HEK293 (cell line): ENCODE measurements around the gene MYT1.

Experiments
- CTCF ChIA-PET: fragments of 350-600 bp; formaldehyde crosslinking; extraction: SDS; loops from one replicate; lab custom pipeline; 2021; ENCODE audit warnings: antibody characterized with exemption; lab: Yijun Ruan, JAX
- POLR2A ChIA-PET: fragments of 300-600 bp; formaldehyde crosslinking; extraction: SDS; loops from one replicate; lab custom pipeline; 2020; ENCODE audit warnings: antibody characterized with exemption, inconsistent platforms; lab: Yijun Ruan, JAX
- H3K27ac ChIP-seq: fragments of 200-500 bp; sonication (Bioruptor generic); 2 replicates; pipeline ENCODE4 v1.5.1; 2014; ENCODE audit warnings: low read depth, low read length, control low read depth, inconsistent platforms; ENCODE audit errors: extremely low read depth
- H3K36me3 ChIP-seq, 2 experiments: fragments of 200-500 bp in 1 of 2; sonication (Bioruptor generic) in 1 of 2; 1 replicate in 1 of 2; 2 replicates in 1 of 2; pipeline ENCODE4 v1.5.1; 2014 to 2017; ENCODE audit warnings: inconsistent platforms in 2 of 2, low read length in 2 of 2; ENCODE audit not compliant: control insufficient read depth in 2 of 2, insufficient read depth in 1 of 2
- H3K4me1 ChIP-seq: fragments of 200-500 bp; sonication (Bioruptor generic); 2 replicates; pipeline ENCODE4 v1.5.1; 2014; ENCODE audit warnings: mild to moderate bottlenecking, low read length, inconsistent platforms; ENCODE audit not compliant: control insufficient read depth, insufficient read depth
- H3K4me3 ChIP-seq: 2 replicates; pipeline ENCODE4 v1.5.1; 2011; ENCODE audit warnings: low read depth, mild to moderate bottlenecking, control low read depth, low read length, moderate library complexity
- H3K9me3 ChIP-seq: fragments of 200-500 bp; sonication (Bioruptor generic); 2 replicates; pipeline ENCODE4 v1.5.1; 2014; ENCODE audit warnings: low read depth, low read length, inconsistent platforms; ENCODE audit not compliant: control insufficient read depth, insufficient read depth
- EGR2 ChIP-seq: fragments of 450-650 bp; formaldehyde crosslinking; IDR thresholded peaks from 2 replicates; pipeline ENCODE4 v1.5.1; 2016; ENCODE audit warnings: low read depth, missing biosample characterization, missing genetic modification characterization
- KLF1 ChIP-seq: fragments of 450-650 bp; formaldehyde crosslinking; IDR thresholded peaks from 2 replicates; pipeline ENCODE4 v1.5.1; 2016; ENCODE audit warnings: missing biosample characterization, missing genetic modification characterization
- KLF8 ChIP-seq: fragments of 450-650 bp; formaldehyde crosslinking; IDR thresholded peaks from 2 replicates; pipeline ENCODE4 v1.5.1; 2016; ENCODE audit warnings: missing biosample characterization, missing genetic modification characterization
- OSR2 ChIP-seq: fragments of 450-650 bp; formaldehyde crosslinking; IDR thresholded peaks from 2 replicates; pipeline ENCODE4 v1.5.1; 2016; ENCODE audit warnings: missing biosample characterization, missing genetic modification characterization
- RBAK ChIP-seq: fragments of 450-650 bp; formaldehyde crosslinking; IDR thresholded peaks from 2 replicates; pipeline ENCODE4 v1.5.1; 2016; ENCODE audit warnings: missing biosample characterization, missing genetic modification characterization
- SP3 ChIP-seq: fragments of 450-650 bp; formaldehyde crosslinking; IDR thresholded peaks from 2 replicates; pipeline ENCODE4 v1.5.1; 2016; ENCODE audit warnings: missing biosample characterization, missing genetic modification characterization
- TCF7L2 ChIP-seq: IDR thresholded peaks from 2 replicates; pipeline ENCODE4 v1.6.1; 2011; ENCODE audit warnings: low read depth, mild to moderate bottlenecking, inconsistent platforms, low read length, moderate library complexity, borderline replicate concordance
- ZBTB8A ChIP-seq: fragments of 450-650 bp; formaldehyde crosslinking; IDR thresholded peaks from 2 replicates; pipeline ENCODE4 v1.5.1; 2016; ENCODE audit warnings: missing biosample characterization, missing genetic modification characterization
- ZIC2 ChIP-seq: fragments of 450-650 bp; formaldehyde crosslinking; IDR thresholded peaks from 2 replicates; pipeline ENCODE4 v1.5.1; 2016; ENCODE audit warnings: missing biosample characterization, missing genetic modification characterization
- ZNF155 ChIP-seq: fragments of 450-650 bp; formaldehyde crosslinking; IDR thresholded peaks from 2 replicates; pipeline ENCODE4 v1.5.1; 2016; ENCODE audit warnings: missing biosample characterization, missing genetic modification characterization
- ZNF175 ChIP-seq: fragments of 450-650 bp; formaldehyde crosslinking; IDR thresholded peaks from 2 replicates; pipeline ENCODE4 v1.5.1; 2016; ENCODE audit warnings: missing biosample characterization, missing genetic modification characterization
- ZNF391 ChIP-seq: fragments of 450-650 bp; formaldehyde crosslinking; IDR thresholded peaks from 2 replicates; pipeline ENCODE4 v1.5.1; 2016; ENCODE audit warnings: low read depth, missing biosample characterization, missing genetic modification characterization, borderline replicate concordance
- ZNF423 ChIP-seq: fragments of 450-650 bp; formaldehyde crosslinking; IDR thresholded peaks from 2 replicates; pipeline ENCODE4 v1.5.1; 2016; ENCODE audit warnings: missing biosample characterization, missing genetic modification characterization
- ZNF529 ChIP-seq: fragments of 450-650 bp; formaldehyde crosslinking; IDR thresholded peaks from 2 replicates; pipeline ENCODE4 v1.5.1; 2017; ENCODE audit warnings: missing genetic modification characterization, missing biosample characterization; ENCODE audit not compliant: insufficient replicate concordance
- ZNF621 ChIP-seq: fragments of 450-650 bp; formaldehyde crosslinking; IDR thresholded peaks from 2 replicates; pipeline ENCODE4 v1.5.1; 2017; ENCODE audit warnings: missing biosample characterization, missing genetic modification characterization
- ZNF629 ChIP-seq: fragments of 450-650 bp; formaldehyde crosslinking; IDR thresholded peaks from 2 replicates; pipeline ENCODE4 v1.5.1; 2017; ENCODE audit warnings: missing biosample characterization, missing genetic modification characterization
- ZNF654 ChIP-seq: fragments of 450-650 bp; formaldehyde crosslinking; IDR thresholded peaks from 2 replicates; pipeline ENCODE4 v1.5.1; 2016; ENCODE audit warnings: low read depth, missing biosample characterization, missing genetic modification characterization
- ZNF658 ChIP-seq: fragments of 450-650 bp; formaldehyde crosslinking; IDR thresholded peaks from 2 replicates; pipeline ENCODE4; 2016; ENCODE audit warnings: missing biosample characterization, missing genetic modification characterization
- ZNF747 ChIP-seq: fragments of 450-650 bp; formaldehyde crosslinking; IDR thresholded peaks from 2 replicates; pipeline ENCODE4 v1.5.1; 2016; ENCODE audit warnings: missing biosample characterization, missing genetic modification characterization
- ZNF76 ChIP-seq: fragments of 450-650 bp; formaldehyde crosslinking; IDR thresholded peaks from 2 replicates; pipeline ENCODE4; 2016; ENCODE audit warnings: low read depth, missing biosample characterization, missing genetic modification characterization, borderline replicate concordance
- ZNF792 ChIP-seq: fragments of 450-650 bp; formaldehyde crosslinking; IDR thresholded peaks from 2 replicates; pipeline ENCODE4 v1.5.1; 2016; ENCODE audit warnings: missing biosample characterization, missing genetic modification characterization
- TF ChIP-seq, protein P1 (sequence below): fragments of 450-650 bp; formaldehyde crosslinking; IDR thresholded peaks from 2 replicates; pipeline ENCODE4 v1.5.1; 2016; ENCODE audit warnings: missing biosample characterization, missing genetic modification characterization
- TF ChIP-seq, protein P2 (sequence below): fragments of 450-650 bp; formaldehyde crosslinking; IDR thresholded peaks from 2 replicates; pipeline ENCODE4 v1.5.1; 2017; ENCODE audit warnings: missing biosample characterization, mild to moderate bottlenecking, missing genetic modification characterization, moderate library complexity

MYT1 gene

DNA sequence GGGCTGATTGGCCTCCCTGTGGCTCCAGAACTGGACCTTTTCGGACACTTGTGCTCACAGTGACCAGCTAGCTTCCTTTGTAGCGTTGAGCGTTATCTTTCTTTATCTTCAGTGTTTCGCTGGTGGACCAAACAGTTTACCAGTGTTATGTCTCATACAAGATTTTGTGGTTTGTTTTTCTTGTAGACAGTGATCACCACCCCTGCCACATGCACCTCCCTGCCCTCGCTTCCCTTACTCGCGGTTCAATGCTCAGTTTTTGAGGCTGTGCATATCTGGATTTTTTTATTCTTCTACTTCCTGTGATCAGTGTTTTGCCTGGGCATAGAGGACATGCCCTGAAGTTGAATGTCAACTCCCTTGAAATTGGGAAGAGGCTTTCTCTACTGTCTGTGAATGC lies 16.4 kb downstream of the MYT1 start:
- H3K4me1 ChIP-seq = no peaks in the 10 kb centered on the region
- POLR2A ChIA-PET = no interaction called here
- H3K36me3 ChIP-seq = no peaks in the 10 kb centered on the region
- H3K27ac ChIP-seq = no peak overlapping the region
- H3K4me3 ChIP-seq = no peak overlapping the region
- CTCF ChIA-PET = no interaction called here
- H3K9me3 ChIP-seq = no peaks in the 10 kb centered on the region
- TF ChIP-seq ZNF529 (tag by site-specific recombination) (no peak), EGR2 (tag by site-specific recombination) (no peak), ZIC2 (tag by site-specific recombination) (no peak), RBAK (no peak), ZNF391 (tag by site-specific recombination) (no peak), OSR2 (tag by site-specific recombination) (no peak), KLF8 (no peak), KLF1 (no peak), ZNF629 (tag by site-specific recombination) (no peak), ZNF792 (tag by site-specific recombination) (no peak)
- TF ChIP-seq, protein P1, sequence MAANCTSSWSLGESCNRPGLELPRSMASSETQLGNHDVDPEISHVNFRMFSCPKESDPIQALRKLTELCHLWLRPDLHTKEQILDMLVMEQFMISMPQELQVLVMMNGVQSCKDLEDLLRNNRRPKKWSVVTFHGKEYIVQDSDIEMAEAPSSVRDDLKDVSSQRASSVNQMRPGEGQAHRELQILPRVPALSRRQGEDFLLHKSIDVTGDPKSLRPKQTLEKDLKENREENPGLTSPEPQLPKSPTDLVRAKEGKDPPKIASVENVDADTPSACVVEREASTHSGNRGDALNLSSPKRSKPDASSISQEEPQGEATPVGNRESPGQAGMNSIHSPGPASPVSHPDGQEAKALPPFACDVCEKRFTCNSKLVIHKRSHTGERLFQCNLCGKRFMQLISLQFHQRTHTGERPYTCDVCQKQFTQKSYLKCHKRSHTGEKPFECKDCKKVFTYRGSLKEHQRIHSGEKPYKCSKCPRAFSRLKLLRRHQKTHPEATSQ (tag by site-specific recombination) = no peak
- TF ChIP-seq, protein P2, sequence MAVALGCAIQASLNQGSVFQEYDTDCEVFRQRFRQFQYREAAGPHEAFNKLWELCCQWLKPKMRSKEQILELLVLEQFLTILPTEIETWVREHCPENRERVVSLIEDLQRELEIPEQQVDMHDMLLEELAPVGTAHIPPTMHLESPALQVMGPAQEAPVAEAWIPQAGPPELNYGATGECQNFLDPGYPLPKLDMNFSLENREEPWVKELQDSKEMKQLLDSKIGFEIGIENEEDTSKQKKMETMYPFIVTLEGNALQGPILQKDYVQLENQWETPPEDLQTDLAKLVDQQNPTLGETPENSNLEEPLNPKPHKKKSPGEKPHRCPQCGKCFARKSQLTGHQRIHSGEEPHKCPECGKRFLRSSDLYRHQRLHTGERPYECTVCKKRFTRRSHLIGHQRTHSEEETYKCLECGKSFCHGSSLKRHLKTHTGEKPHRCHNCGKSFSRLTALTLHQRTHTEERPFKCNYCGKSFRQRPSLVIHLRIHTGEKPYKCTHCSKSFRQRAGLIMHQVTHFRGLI (tag by site-specific recombination) = no peak

DNA sequence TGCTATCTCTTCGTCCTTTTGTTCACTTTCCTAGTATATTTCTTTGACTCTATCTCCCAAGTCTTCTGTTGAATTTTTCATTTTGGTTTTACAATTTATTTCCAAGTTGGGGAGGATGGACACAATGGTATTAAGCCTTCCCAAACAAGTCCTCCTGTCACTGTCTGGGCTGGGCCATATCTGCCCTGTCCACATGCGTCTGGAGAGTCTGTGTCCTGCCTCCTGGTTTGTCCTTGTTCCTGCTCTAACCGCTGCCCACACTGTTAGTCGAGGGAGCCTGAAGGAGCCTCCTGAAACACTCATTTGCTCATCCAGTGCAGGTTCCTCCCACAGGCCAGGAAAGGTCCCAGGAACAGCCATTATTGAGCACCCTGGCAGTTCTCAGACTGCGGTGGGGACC lies 17.1 kb downstream of the MYT1 start:
- Histone ChIP-seq H3K9me3 (no peaks in the 10 kb centered on the region), H3K36me3 (no peaks in the 10 kb centered on the region), H3K4me3 (no peak overlapping the region), H3K27ac (no peak overlapping the region), H3K4me1 (no peaks in the 10 kb centered on the region)
- POLR2A ChIA-PET = no interaction called here
- TF ChIP-seq SP3 (tag by site-specific recombination) = no peak
- no peak for TF ChIP-seq ZNF155 (tag by site-specific recombination)
- no peak for TF ChIP-seq ZNF654
- TF ChIP-seq ZNF621 (tag by site-specific recombination) = no peak
- no peak for TF ChIP-seq ZNF175
- TF ChIP-seq ZBTB8A = no peak
- TF ChIP-seq ZNF658 = no peak
- TF ChIP-seq ZNF76 (tag by site-specific recombination) = no peak
- no peak for TF ChIP-seq EGR2 (tag by site-specific recombination)
- TF ChIP-seq ZNF423 (tag by site-specific recombination) = no peak
- no peak for TF ChIP-seq TCF7L2
- TF ChIP-seq ZNF747 (tag by site-specific recombination) = no peak
- CTCF ChIA-PET = no interaction called here
